ENCODE data around the gene CKS2.
"Not testable (repeated sequence)": the region's sequence is repeated elsewhere in the genome, so short reads cannot be mapped to it uniquely, and the experiment has no call there.

Gene CKS2

GRCh38 chr9:89293014-89293413, 18.0 kb upstream of the CKS2 start:
- H3K9me3 ChIP-seq (ENCODE audit: severe bottlenecking), result peaks cover 4% of the 10 kb centered on the region
- no peaks in the 10 kb centered on the region for H3K27me3 ChIP-seq (ENCODE audit: insufficient read depth, low read depth, severe bottlenecking)
- no peak overlapping the region for H3K27ac ChIP-seq
- TF ChIP-seq CTCF (IDR thresholded peaks at IDR 0.05; ENCODE audit: low read depth, low read length), result no peak
- H3K36me3 ChIP-seq, result no peaks in the 10 kb centered on the region
- no peak overlapping the region for H3K4me3 ChIP-seq (ENCODE audit: low read depth, low read length)
- DNase-seq, result no peak

- Histone ChIP-seq H3K27me3 (ENCODE audit: insufficient read depth, low read depth, severe bottlenecking) (no peaks in the 10 kb centered on the region), H3K36me3 (no peaks in the 10 kb centered on the region), H3K27ac (no peak overlapping the region), H3K9me3 (ENCODE audit: severe bottlenecking) (peaks cover 4% of the 10 kb centered on the region), H3K4me3 (ENCODE audit: low read depth, low read length) (no peak overlapping the region)
- DNase-seq, result no peak
- no peak for TF ChIP-seq CTCF (IDR thresholded peaks at IDR 0.05; ENCODE audit: low read depth, low read length)
These were observed 15.6 kb upstream of the CKS2 start for GRCh38 chr9:89295400-89295799.

- H3K9me3 ChIP-seq (ENCODE audit: severe bottlenecking); H3K4me3 ChIP-seq (ENCODE audit: low read depth, low read length); H3K36me3 ChIP-seq; H3K27ac ChIP-seq; H3K27me3 ChIP-seq (ENCODE audit: insufficient read depth, low read depth, severe bottlenecking); DNase-seq: not testable (repeated sequence)
These were observed 9.0 kb upstream of the CKS2 start for GRCh38 chr9:89301996-89302395.

GRCh38 chr9:89304020-89304833, 6.8 kb upstream of the CKS2 start:
- no peak for TF ChIP-seq CTCF (IDR thresholded peaks at IDR 0.05; ENCODE audit: low read depth, low read length)
- H3K4me3 ChIP-seq (ENCODE audit: low read depth, low read length), result no peak overlapping the region
- no peak overlapping the region for H3K27ac ChIP-seq
- DNase-seq, result no peak
- no peaks in the 10 kb centered on the region for H3K9me3 ChIP-seq (ENCODE audit: severe bottlenecking)
- H3K36me3 ChIP-seq, result no peaks in the 10 kb centered on the region
- no peaks in the 10 kb centered on the region for H3K27me3 ChIP-seq (ENCODE audit: insufficient read depth, low read depth, severe bottlenecking)

- Histone ChIP-seq H3K9me3 (ENCODE audit: severe bottlenecking) (no peaks in the 10 kb centered on the region), H3K27ac (no peak overlapping the region), H3K36me3 (no peaks in the 10 kb centered on the region), H3K4me3 (ENCODE audit: low read depth, low read length) (no peak overlapping the region), H3K27me3 (ENCODE audit: insufficient read depth, low read depth, severe bottlenecking) (no peaks in the 10 kb centered on the region)
- DNase-seq, result no peak
- TF ChIP-seq CTCF (IDR thresholded peaks at IDR 0.05; ENCODE audit: low read depth, low read length), result no peak
These were observed 6.2 kb upstream of the CKS2 start for GRCh38 chr9:89304834-89305188.

GRCh38 chr9:89305868-89306267, 5.1 kb upstream of the CKS2 start:
- no peak overlapping the region for H3K27ac ChIP-seq
- DNase-seq, result no peak
- TF ChIP-seq CTCF (IDR thresholded peaks at IDR 0.05; ENCODE audit: low read depth, low read length), result no peak
- H3K4me3 ChIP-seq (ENCODE audit: low read depth, low read length), result no peak overlapping the region
- no peaks in the 10 kb centered on the region for H3K36me3 ChIP-seq
- no peaks in the 10 kb centered on the region for H3K27me3 ChIP-seq (ENCODE audit: insufficient read depth, low read depth, severe bottlenecking)
- H3K9me3 ChIP-seq (ENCODE audit: severe bottlenecking), result no peaks in the 10 kb centered on the region

All from WERI-Rb-1 (cell line).